Measurements from ENCODE around the gene MEIKIN.

MEIKIN gene

DNA sequence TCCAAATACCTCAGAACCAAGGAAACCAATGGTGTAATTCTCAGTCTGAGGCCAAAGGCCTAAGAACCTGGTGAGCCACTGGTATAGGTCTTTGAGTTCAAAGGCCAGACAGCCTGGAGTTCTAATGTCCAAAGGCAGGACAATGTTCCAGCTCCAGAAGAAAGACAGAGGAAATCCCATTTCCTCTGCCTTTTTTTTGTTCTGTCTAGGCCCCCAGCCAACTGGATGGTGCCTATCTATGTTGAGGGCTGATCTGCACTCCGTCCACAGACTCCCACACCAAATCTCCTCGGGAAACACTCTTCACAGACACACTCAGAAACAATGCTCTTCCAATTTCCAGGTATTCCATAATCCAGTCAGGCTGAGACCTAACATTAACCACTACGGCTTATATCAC is 178.8 kb downstream of the MEIKIN start:
- no peak for DNase-seq

- DNase-seq = no peak
Measured at GRCh38 chr5:131765261-131765660, 180.2 kb downstream of the MEIKIN start.

DNA sequence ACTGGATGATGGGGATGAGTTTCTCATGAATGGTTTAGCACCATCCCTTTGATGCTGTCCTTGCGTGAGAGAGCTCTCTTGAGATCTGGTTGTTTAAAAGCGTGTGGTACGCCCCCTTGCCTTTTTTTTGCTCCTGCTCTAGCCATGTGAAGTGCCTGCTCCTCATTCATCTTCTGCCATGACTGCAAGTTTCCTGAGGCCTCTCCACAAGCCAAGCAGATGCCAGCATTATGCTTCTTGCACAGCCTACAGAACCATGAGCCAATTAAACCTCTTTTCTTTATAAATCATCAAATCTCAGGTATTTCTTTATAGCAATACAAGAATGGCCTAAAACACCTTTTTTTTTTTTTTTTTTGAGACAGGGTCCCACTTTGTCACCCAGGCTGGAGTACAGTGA is 181.5 kb downstream of the MEIKIN start:
- no peak for DNase-seq

DNA sequence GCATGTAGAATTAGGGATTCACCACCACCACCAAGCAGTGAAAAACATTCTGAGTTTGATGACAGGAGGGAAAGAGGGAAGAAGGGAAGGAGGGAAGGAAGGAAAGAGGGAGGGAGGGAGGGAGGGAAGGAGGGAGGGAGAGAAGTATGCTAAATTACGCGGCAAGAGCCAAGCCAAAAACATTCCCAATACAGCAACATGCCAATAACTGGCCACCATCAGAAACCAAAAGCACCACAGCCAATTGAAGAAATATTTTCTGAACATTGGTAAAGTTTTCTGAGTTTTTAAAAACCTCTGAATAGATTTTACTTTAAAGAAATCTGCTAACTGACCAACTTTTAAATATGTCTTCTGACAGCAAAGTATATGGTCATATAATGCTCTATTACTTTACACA is 184.7 kb downstream of the MEIKIN start:
- DNase-seq = no peak

DNA sequence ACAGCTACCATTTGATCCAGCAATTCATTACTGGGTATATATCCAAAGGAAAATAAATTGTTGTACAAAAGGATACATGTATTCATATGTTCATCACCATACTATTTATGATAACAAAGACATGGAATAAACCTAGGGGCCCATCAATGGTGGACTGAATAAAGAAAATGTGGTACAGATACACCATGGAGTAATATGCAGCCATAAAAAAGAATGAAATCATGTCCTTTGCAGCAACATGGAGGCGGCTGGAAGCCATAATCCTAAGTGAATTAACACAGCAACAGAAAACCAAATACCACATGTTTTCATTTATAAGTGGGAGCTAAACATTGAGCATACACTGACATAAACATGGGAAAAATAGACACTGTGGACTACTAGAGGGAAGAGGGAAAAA is 185.8 kb downstream of the MEIKIN start:
- DNase-seq = no peak

DNA sequence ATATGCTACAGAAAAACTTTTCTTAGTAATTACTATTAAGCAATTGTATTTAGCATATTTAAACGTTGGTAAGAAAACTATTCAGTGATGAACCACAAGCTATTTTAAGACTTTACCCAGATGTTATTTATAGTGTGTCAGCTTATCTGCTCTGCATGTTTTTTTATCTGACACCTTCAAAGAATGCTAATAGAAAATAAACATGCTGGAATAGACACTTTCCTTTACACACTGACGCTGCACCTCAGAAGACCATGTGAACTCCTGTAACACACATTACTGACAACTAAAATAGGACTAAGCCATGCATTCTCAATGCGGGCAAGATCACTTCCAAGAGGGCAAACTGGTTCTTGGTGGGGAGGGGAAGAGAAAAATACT is 187.0 kb downstream of the MEIKIN start:
- DNase-seq = no peak

GRCh38 chr5:131757830-131758519 is 187.5 kb downstream of the MEIKIN start:
- DNase-seq = no peak

Data from DMS153 (cell line).